CD4-positive, alpha-beta T cell (primary cell): ENCODE results near the gene OR51B4. TPM values are rescaled to one million over a fixed set of nuclear protein-coding genes. Genes with fewer than 3 reads are reported as not detected.

Experiments used
- ATAC-seq: fragments of 200-7000 bp; cut with Tn5 transposase; one replicate; pipeline ENCODE4 v1.10.0; 2022; ENCODE audit warnings: mild to moderate bottlenecking; ENCODE audit not compliant: poor library complexity
- CTCF ChIA-PET: fragments of 350-600 bp; sonication (Branson Sonifier 250); formaldehyde crosslinking; loops from one replicate; lab custom pipeline; 2021; ENCODE audit warnings: antibody characterized with exemption, inconsistent platforms; lab: Charles Lee
- POLR2A ChIA-PET: fragments of 350-600 bp; sonication (Branson Sonifier 250); formaldehyde crosslinking; loops from one replicate; lab custom pipeline; 2021; ENCODE audit warnings: antibody characterized with exemption, inconsistent platforms; lab: Charles Lee
- DNase-seq, 14 experiments: peaks; one replicate each; pipeline ENCODE4 v3.0.0-alpha.2; 2013 to 2020; ENCODE audit warnings: mixed read lengths in 2 of 14
- H3K27ac ChIP-seq, 2 donors: one replicate each; pipeline versions ENCODE4 v1.5.1 to v1.7.0; 2013; ENCODE audit warnings: low read length in 2 of 2, low read depth in 1 of 2, mild to moderate bottlenecking in 1 of 2
- H3K27me3 ChIP-seq, 2 experiments: 1 replicate in 1 of 2; 2 replicates in 1 of 2; pipeline versions ENCODE4 v1.6.1 to v1.7.0; 2013; ENCODE audit warnings: low read length in 2 of 2, control low read depth in 1 of 2, mild to moderate bottlenecking in 1 of 2, moderate library complexity in 1 of 2; ENCODE audit not compliant: insufficient read depth in 2 of 2, control insufficient read depth in 1 of 2
- H3K36me3 ChIP-seq: one replicate; pipeline ENCODE4 v1.6.1; 2013; ENCODE audit warnings: low read length, control low read depth; ENCODE audit not compliant: insufficient read depth
- H3K4me1 ChIP-seq: one replicate; pipeline ENCODE4 v1.6.1; 2013; ENCODE audit warnings: low read length, control low read depth; ENCODE audit not compliant: insufficient read depth
- H3K4me3 ChIP-seq: one replicate; pipeline ENCODE4 v1.5.1; 2013; ENCODE audit warnings: mild to moderate bottlenecking, low read length, moderate library complexity
- H3K9me3 ChIP-seq, 2 experiments: 1 replicate in 1 of 2; 2 replicates in 1 of 2; pipeline versions ENCODE4 v1.6.1 to v1.7.0; 2013; ENCODE audit warnings: low read length in 2 of 2, mild to moderate bottlenecking in 2 of 2, control low read depth in 1 of 2, moderate library complexity in 1 of 2; ENCODE audit not compliant: control insufficient read depth in 1 of 2, insufficient read depth in 1 of 2
- H3K27ac Mint-ChIP-seq: one replicate; pipeline ENCODE4 v1.8.0; 2020; ENCODE audit warnings: mixed read lengths
- H3K27me3 Mint-ChIP-seq: one replicate; pipeline ENCODE4 v1.8.0; 2021; ENCODE audit warnings: mixed read lengths
- H3K36me3 Mint-ChIP-seq: one replicate; pipeline ENCODE4 v1.8.0; 2021; ENCODE audit warnings: low read depth, mixed read lengths
- H3K4me1 Mint-ChIP-seq: one replicate; pipeline ENCODE4 v1.8.0; 2021; ENCODE audit warnings: low read depth, mixed read lengths
- H3K4me3 Mint-ChIP-seq: one replicate; pipeline ENCODE4 v1.8.0; 2020; ENCODE audit warnings: mild to moderate bottlenecking, mixed read lengths
- H3K9me3 Mint-ChIP-seq: one replicate; pipeline ENCODE4 v1.8.0; 2020; ENCODE audit warnings: mixed read lengths
- intact Hi-C, 2 experiments: fragments of 100-400 bp; cut with DNase I in 1 of 2; cut with micrococcal nuclease in 1 of 2; formaldehyde crosslinking; loops; one replicate each; pipeline versions ENCODE4 v1.15.1 to v1.9.0; 2023 to 2025; cut with DNase I, micrococcal nuclease
- total RNA-seq, 174 experiments: library from RNA in 2 of 174; stranded (reverse) in 2 of 174; gene quantifications; one replicate each; pipeline ENCODE4 v1.2.3 and lab custom pipeline; 2021 to 2026
- TF ChIP-seq, protein P1 (sequence below): fragments of 200-600 bp; IDR thresholded peaks from one replicate; pipeline ENCODE4 v1.8.0; 2022; ENCODE audit warnings: antibody characterized with exemption, mild to moderate bottlenecking

Gene OR51B4
- total RNA-seq, 2 experiments from 2014 or later: not detected

DNA sequence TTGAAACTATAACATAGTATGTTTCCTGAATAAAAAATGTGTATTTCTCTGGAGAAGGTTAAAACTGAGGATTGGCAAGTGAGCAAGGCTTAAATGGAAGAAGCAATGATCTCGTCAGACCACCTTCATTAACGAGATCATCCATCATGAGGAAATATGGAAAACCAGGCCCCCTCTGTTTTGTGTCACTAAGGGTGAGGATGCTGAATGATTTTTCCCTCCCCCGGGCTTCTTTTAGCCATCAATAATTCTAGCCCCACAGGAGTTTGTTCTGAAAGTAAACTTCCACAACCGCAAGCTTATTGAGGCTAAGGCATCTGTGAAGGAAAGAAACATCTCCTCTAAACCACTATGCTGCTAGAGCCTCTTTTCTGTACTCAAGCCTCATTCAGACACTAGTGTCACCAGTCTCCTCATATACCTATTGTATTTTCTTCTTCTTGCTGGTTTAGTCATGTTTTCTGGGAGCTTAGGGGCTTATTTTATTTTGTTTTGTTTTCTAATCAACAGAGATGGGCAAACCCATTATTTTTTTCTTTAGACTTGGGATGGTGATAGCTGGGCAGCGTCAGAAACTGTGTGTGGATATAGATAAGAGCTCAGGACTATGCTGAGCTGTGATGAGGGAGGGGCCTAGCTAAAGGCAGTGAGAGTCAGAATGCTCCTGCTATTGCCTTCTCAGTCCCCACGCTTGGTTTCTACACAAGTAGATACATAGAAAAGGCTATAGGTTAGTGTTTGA is 26.2 kb downstream of the OR51B4 start:
- TF ChIP-seq, protein P1, sequence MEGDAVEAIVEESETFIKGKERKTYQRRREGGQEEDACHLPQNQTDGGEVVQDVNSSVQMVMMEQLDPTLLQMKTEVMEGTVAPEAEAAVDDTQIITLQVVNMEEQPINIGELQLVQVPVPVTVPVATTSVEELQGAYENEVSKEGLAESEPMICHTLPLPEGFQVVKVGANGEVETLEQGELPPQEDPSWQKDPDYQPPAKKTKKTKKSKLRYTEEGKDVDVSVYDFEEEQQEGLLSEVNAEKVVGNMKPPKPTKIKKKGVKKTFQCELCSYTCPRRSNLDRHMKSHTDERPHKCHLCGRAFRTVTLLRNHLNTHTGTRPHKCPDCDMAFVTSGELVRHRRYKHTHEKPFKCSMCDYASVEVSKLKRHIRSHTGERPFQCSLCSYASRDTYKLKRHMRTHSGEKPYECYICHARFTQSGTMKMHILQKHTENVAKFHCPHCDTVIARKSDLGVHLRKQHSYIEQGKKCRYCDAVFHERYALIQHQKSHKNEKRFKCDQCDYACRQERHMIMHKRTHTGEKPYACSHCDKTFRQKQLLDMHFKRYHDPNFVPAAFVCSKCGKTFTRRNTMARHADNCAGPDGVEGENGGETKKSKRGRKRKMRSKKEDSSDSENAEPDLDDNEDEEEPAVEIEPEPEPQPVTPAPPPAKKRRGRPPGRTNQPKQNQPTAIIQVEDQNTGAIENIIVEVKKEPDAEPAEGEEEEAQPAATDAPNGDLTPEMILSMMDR: no peak
- Mint-ChIP-seq H3K4me1 (no peaks in the 10 kb centered on the region), H3K27ac (no peak overlapping the region), H3K4me3 (no peak overlapping the region), H3K9me3 (no peaks in the 10 kb centered on the region), H3K27me3 (no peaks in the 10 kb centered on the region), H3K36me3 (no peaks in the 10 kb centered on the region)
- Histone ChIP-seq H3K4me3 (no peak overlapping the region), H3K36me3 (no peaks in the 10 kb centered on the region), H3K4me1 (no peaks in the 10 kb centered on the region), H3K27ac (no peak overlapping the region), H3K9me3 (no peaks in the 10 kb centered on the region), H3K27me3 (no peaks in the 10 kb centered on the region)
- DNase-seq (no peak), ATAC-seq (no peak)
- ChIA-PET POLR2A (no interaction called here), CTCF (no interaction called here)
- intact Hi-C loops: no loop called here

DNA sequence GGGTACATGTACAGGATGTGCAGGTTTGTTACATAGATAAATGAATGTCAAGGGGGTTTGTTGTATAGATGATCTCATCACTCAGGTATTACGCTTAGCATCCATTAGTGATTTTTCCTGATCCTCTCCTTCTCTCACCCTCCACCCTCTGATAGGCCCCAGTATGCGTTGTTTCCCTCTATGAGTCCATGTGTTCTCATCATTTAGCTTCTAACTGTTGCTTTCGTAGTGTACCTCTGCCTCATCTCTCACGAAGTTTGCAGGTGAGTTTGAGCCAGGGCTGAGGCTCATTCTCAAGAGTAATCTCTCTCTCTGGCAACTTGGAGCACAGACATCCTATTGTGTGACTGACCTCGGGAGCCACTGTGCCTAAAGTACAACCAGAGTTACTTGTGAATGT is 27.4 kb downstream of the OR51B4 start:
- Histone ChIP-seq H3K9me3 (no peaks in the 10 kb centered on the region), H3K36me3 (no peaks in the 10 kb centered on the region), H3K4me3 (no peak overlapping the region), H3K27ac (no peak overlapping the region), H3K4me1 (no peaks in the 10 kb centered on the region), H3K27me3 (no peaks in the 10 kb centered on the region)
- ATAC-seq (no peak), DNase-seq (no peak)
- ChIA-PET CTCF (no interaction called here), POLR2A (no interaction called here)
- H3K27ac Mint-ChIP-seq: no peak overlapping the region
- H3K27me3 Mint-ChIP-seq: no peaks in the 10 kb centered on the region
- intact Hi-C loops: no loop called here
- no peaks in the 10 kb centered on the region for H3K9me3 Mint-ChIP-seq
- TF ChIP-seq, protein P1: no peak
- H3K4me3 Mint-ChIP-seq: no peak overlapping the region
- H3K36me3 Mint-ChIP-seq: no peaks in the 10 kb centered on the region
- no peaks in the 10 kb centered on the region for H3K4me1 Mint-ChIP-seq

DNA sequence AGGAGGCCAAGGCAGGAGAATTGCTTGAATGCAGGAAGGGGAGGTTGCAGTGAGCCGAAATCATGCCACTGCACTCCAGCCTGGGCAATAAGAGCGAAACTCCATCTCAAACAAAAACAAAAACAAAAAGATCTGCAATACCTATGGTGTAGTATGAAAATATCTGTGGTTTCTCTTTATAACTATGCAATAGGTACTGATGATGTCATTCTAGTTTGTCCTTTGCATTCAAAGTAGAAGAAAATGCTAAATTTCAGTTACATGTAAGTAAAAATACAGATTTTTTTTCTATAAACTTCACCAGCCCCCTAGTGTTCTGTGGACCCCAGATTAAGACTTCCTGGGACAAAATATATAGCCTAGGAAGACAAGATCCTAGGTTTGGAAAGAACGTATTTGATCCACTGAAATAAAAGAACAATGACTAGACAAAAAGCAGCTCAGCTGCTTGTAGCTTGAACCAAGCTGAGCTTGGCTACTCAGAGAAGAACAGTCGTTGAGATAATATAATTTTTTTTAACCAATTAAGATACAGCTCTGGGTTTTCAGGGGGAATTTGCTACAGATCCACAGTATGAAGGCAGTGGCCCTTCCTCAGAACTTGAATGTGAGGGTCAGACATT is 29.2 kb downstream of the OR51B4 start:
- H3K4me1 Mint-ChIP-seq: no peaks in the 10 kb centered on the region
- H3K9me3 ChIP-seq: no peaks in the 10 kb centered on the region
- H3K36me3 Mint-ChIP-seq: no peaks in the 10 kb centered on the region
- H3K4me3 Mint-ChIP-seq: no peak overlapping the region
- no peak for ATAC-seq
- H3K27me3 Mint-ChIP-seq: no peaks in the 10 kb centered on the region
- no peak for DNase-seq
- intact Hi-C loops: no loop called here
- H3K4me3 ChIP-seq: no peak overlapping the region
- no peaks in the 10 kb centered on the region for H3K27me3 ChIP-seq
- no peaks in the 10 kb centered on the region for H3K36me3 ChIP-seq
- H3K9me3 Mint-ChIP-seq: no peaks in the 10 kb centered on the region
- POLR2A ChIA-PET: no interaction called here
- H3K4me1 ChIP-seq: no peaks in the 10 kb centered on the region
- H3K27ac ChIP-seq: no peak overlapping the region
- no peak overlapping the region for H3K27ac Mint-ChIP-seq
- TF ChIP-seq, protein P1: no peak
- CTCF ChIA-PET: no interaction called here
